Activated naive CD8-positive, alpha-beta T cell treated with anti-CD3 and anti-CD28 coated beads, Interleukin-2, amount 50 U/mL, for 24 hours (primary cell): ENCODE measurements around the gene TMEM19.

Source experiments
- ATAC-seq: fragments of 150-1000 bp; cut with Tn5 transposase; one replicate; pipeline ENCODE4 v1.10.0; 2021
- DNase-seq: peaks from one replicate; pipeline ENCODE4 v3.0.0; 2021
- H3K27ac Mint-ChIP-seq: one replicate; pipeline ENCODE4 v1.8.0; 2021; ENCODE audit warnings: mild to moderate bottlenecking, mixed read lengths
- H3K27me3 Mint-ChIP-seq: one replicate; pipeline ENCODE4 v1.8.0; 2021; ENCODE audit warnings: mixed read lengths
- H3K36me3 Mint-ChIP-seq: one replicate; pipeline ENCODE4 v1.8.0; 2021; ENCODE audit warnings: low read depth, mixed read lengths
- H3K4me1 Mint-ChIP-seq: one replicate; pipeline ENCODE4 v1.8.0; 2021; ENCODE audit warnings: mixed read lengths
- H3K4me3 Mint-ChIP-seq: one replicate; pipeline ENCODE4 v1.8.0; 2021; ENCODE audit warnings: mild to moderate bottlenecking, moderate library complexity, mixed read lengths
- H3K9me3 Mint-ChIP-seq: one replicate; pipeline ENCODE4 v1.8.0; 2021; ENCODE audit warnings: mixed read lengths

Gene TMEM19

GRCh38 chr12:71685914-71686657 is at the start of gene TMEM19:
TSS of gene TMEM19 (plus strand) at chr12:71686082. CDS start at chr12:71686681, 599 bp downstream.
- ATAC-seq (peak; percentile 94), DNase-seq (peak; percentile 84)
- Mint-ChIP-seq H3K27me3 (no peaks in the 10 kb centered on the region), H3K9me3 (no peaks in the 10 kb centered on the region), H3K4me3 (peak within 1 kb of the TSS; percentile 95), H3K27ac (peak within 1 kb of the TSS; percentile 96), H3K36me3 (peaks cover 3% of the 10 kb centered on the region), H3K4me1 (peaks cover 32% of the 10 kb centered on the region)

DNA sequence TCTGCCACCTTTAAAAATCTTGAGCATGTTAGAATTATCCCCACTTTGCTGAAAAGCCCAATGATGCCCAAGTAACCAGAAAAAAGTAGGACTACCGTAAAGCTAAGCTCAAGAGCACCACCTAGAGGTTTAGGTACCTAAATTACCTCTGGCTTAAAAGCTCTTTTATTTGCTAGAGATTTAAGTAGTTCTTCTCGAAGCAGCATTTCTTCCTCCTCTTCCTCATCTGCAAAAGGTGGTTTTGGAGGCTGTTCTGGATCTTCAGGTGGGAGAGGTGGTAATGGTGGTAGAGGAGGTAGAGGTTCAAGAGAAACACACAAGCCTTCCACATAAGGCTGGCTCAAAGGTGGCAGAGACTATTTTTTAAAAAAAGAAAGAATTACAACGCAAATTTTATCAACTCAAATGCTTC is 49.2 kb upstream of the TMEM19 start:
- H3K36me3 Mint-ChIP-seq, result peaks cover 59% of the 10 kb centered on the region
- H3K27ac Mint-ChIP-seq, result peak overlapping the region; percentile 16
- DNase-seq (no peak), ATAC-seq (no peak)
- no peak overlapping the region for H3K4me3 Mint-ChIP-seq
- H3K4me1 Mint-ChIP-seq, result peaks cover 13% of the 10 kb centered on the region
- no peaks in the 10 kb centered on the region for H3K9me3 Mint-ChIP-seq
- no peaks in the 10 kb centered on the region for H3K27me3 Mint-ChIP-seq

DNA sequence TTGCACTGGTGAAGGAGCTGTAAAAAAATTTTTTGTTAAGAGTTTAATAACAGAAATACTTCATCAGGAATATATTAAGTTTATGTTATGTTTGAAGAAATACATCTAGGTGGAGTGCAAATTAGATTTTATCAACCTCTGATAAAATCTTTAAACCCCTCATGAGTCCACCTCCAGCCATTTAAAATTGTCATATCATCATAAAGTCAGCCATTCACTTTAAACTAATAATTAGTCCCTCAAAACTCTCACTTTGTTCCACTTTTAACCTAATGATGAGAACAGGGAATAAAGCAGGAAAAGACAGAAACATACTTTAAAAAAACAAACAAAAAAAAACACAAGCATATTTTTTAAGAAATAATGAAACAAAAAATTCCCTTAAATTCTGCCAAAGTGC is 47.4 kb upstream of the TMEM19 start:
- ATAC-seq (no peak), DNase-seq (no peak)
- H3K36me3 Mint-ChIP-seq, result peaks cover 57% of the 10 kb centered on the region
- no peaks in the 10 kb centered on the region for H3K27me3 Mint-ChIP-seq
- H3K27ac Mint-ChIP-seq, result no peak overlapping the region
- H3K4me1 Mint-ChIP-seq, result peaks cover 22% of the 10 kb centered on the region
- H3K9me3 Mint-ChIP-seq, result no peaks in the 10 kb centered on the region
- no peak overlapping the region for H3K4me3 Mint-ChIP-seq

DNA sequence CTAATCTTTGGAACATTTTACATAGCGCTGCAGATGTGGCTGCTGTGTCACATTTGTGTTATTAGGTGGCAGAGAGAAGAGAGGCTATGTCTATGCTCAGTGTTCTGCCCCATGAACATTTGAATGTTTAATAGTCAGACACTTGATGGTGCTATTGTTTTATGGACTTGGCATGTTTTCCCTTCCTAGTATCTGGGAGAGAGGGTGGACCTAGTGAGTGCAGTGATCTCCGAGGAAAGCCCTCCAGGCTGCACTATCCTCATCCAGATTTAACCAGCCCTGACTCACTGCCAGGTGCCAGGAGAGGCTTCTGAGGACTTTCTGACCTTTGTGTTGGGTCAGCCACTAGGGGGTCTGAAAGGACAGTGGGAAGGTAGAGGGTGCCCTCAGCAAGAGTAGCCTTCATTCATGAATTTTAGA is 46.5 kb upstream of the TMEM19 start:
- peak overlapping the region; percentile 65 for H3K27ac Mint-ChIP-seq

DNA sequence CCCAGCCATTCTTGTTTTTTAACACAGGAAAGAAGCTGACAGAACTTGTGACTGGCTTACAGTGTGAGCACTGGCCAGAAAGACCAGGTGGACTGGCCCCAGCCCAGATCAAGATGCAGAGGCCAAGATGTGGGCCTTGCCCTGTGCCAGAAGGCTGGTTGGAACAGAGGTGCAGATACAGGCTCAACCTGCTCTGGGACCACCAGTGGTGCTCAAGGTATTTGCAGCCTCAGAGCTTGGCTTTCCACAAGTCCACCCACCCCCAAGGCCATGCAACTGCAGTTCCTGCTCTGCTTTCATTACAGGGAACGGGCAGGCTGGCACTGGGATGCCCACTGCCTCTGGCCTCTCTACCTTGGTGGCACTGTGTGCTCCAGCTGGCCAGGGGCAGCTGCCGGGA is 45.6 kb upstream of the TMEM19 start:
- Mint-ChIP-seq H3K27ac (no peak overlapping the region), H3K36me3 (peaks cover 57% of the 10 kb centered on the region), H3K27me3 (no peaks in the 10 kb centered on the region), H3K9me3 (no peaks in the 10 kb centered on the region), H3K4me3 (no peak overlapping the region), H3K4me1 (peaks cover 29% of the 10 kb centered on the region)
- DNase-seq, result no peak
- ATAC-seq, result no peak

More for the DNA sequence above, 46.5 kb upstream of the TMEM19 start:
- H3K4me1 Mint-ChIP-seq, result peaks cover 29% of the 10 kb centered on the region
- no peaks in the 10 kb centered on the region for H3K9me3 Mint-ChIP-seq
- peaks cover 59% of the 10 kb centered on the region for H3K36me3 Mint-ChIP-seq
- DNase-seq, result no peak
- no peaks in the 10 kb centered on the region for H3K27me3 Mint-ChIP-seq
- no peak overlapping the region for H3K4me3 Mint-ChIP-seq
- ATAC-seq, result peak; percentile 53

DNA sequence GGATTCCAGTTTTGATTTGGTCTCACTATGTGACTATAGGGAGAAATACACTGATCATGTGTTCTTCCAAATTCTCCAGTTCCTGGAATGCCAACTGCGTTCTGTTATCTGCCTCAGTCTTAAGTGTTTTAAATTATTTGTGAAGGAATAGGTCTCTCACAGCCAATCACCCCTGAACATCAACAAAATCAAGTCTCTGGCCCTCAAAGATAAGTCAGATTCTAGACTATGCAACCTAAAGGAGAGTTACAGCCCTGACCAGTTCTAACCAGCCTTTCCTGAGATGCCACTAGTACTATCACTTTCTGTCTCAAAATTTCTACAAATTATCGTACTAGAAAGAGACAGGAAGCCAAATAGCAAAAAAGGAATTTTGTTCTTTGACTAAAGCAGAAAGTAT is 44.5 kb upstream of the TMEM19 start:
- Mint-ChIP-seq H3K36me3 (peaks cover 53% of the 10 kb centered on the region), H3K4me1 (peaks cover 30% of the 10 kb centered on the region), H3K27ac (peak overlapping the region; percentile 37), H3K9me3 (no peaks in the 10 kb centered on the region), H3K27me3 (no peaks in the 10 kb centered on the region), H3K4me3 (no peak overlapping the region)
- ATAC-seq (no peak), DNase-seq (no peak)

GRCh38 chr12:71642264-71642663 is 43.6 kb upstream of the TMEM19 start:
- Mint-ChIP-seq H3K4me3 (no peak overlapping the region), H3K9me3 (no peaks in the 10 kb centered on the region), H3K27ac (peak overlapping the region; percentile 44), H3K27me3 (no peaks in the 10 kb centered on the region), H3K4me1 (peaks cover 30% of the 10 kb centered on the region), H3K36me3 (peaks cover 57% of the 10 kb centered on the region)
- DNase-seq (no peak), ATAC-seq (peak; percentile 68)

- Mint-ChIP-seq H3K27ac (no peak overlapping the region), H3K4me3 (no peak overlapping the region), H3K4me1 (peaks cover 41% of the 10 kb centered on the region), H3K27me3 (no peaks in the 10 kb centered on the region), H3K9me3 (no peaks in the 10 kb centered on the region), H3K36me3 (peaks cover 58% of the 10 kb centered on the region)
- DNase-seq, result no peak
- ATAC-seq, result no peak
These were observed 40.6 kb upstream of the TMEM19 start for GRCh38 chr12:71645268-71645667.

GRCh38 chr12:71646512-71646911 is 39.4 kb upstream of the TMEM19 start:
- Mint-ChIP-seq H3K27ac (no peak overlapping the region), H3K4me1 (peaks cover 39% of the 10 kb centered on the region), H3K9me3 (no peaks in the 10 kb centered on the region), H3K4me3 (no peak overlapping the region), H3K36me3 (peaks cover 55% of the 10 kb centered on the region), H3K27me3 (no peaks in the 10 kb centered on the region)
- no peak for ATAC-seq
- no peak for DNase-seq

GRCh38 chr12:71648537-71648936 is 37.3 kb upstream of the TMEM19 start:
- H3K36me3 Mint-ChIP-seq, result peaks cover 43% of the 10 kb centered on the region
- DNase-seq (no peak), ATAC-seq (no peak)
- H3K27ac Mint-ChIP-seq, result no peak overlapping the region
- H3K27me3 Mint-ChIP-seq, result no peaks in the 10 kb centered on the region
- H3K9me3 Mint-ChIP-seq, result no peaks in the 10 kb centered on the region
- no peak overlapping the region for H3K4me3 Mint-ChIP-seq
- H3K4me1 Mint-ChIP-seq, result peaks cover 28% of the 10 kb centered on the region

DNA sequence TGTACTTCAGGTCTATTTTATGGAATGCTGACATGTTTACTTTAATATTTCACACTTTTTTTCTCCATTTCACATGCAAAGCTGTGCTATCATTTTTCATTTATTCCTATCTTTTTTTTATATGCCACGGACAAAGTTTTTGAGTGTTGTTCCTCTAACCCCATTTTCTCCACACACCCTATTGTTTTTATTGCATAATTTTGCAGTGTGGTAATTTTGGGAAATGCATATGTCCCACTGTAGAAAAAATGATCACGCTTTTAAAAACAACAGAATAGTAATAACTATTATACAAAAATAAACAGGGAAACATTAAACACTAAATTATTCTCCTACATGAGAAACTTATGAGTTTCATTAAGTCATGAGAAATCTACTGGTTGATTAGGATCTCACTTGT is 36.5 kb upstream of the TMEM19 start:
- H3K4me3 Mint-ChIP-seq, result no peak overlapping the region
- ATAC-seq, result no peak
- no peak for DNase-seq
- H3K27me3 Mint-ChIP-seq, result no peaks in the 10 kb centered on the region
- H3K9me3 Mint-ChIP-seq, result no peaks in the 10 kb centered on the region
- no peak overlapping the region for H3K27ac Mint-ChIP-seq
- H3K36me3 Mint-ChIP-seq, result peaks cover 35% of the 10 kb centered on the region
- peaks cover 26% of the 10 kb centered on the region for H3K4me1 Mint-ChIP-seq

- H3K36me3 Mint-ChIP-seq, result peaks cover 23% of the 10 kb centered on the region
- no peaks in the 10 kb centered on the region for H3K9me3 Mint-ChIP-seq
These were observed 33.2 kb upstream of the TMEM19 start for GRCh38 chr12:71652656-71653055.

GRCh38 chr12:71653137-71653536 is 32.7 kb upstream of the TMEM19 start:
- no peaks in the 10 kb centered on the region for H3K9me3 Mint-ChIP-seq
- H3K4me1 Mint-ChIP-seq, result peaks cover 46% of the 10 kb centered on the region
- DNase-seq (no peak), ATAC-seq (no peak)
- H3K27ac Mint-ChIP-seq, result no peak overlapping the region
- no peak overlapping the region for H3K4me3 Mint-ChIP-seq
- peaks cover 23% of the 10 kb centered on the region for H3K36me3 Mint-ChIP-seq
- no peaks in the 10 kb centered on the region for H3K27me3 Mint-ChIP-seq

More at GRCh38 chr12:71652656-71653055, 33.2 kb upstream of the TMEM19 start:
- ATAC-seq, result no peak
- Mint-ChIP-seq H3K4me1 (peaks cover 45% of the 10 kb centered on the region), H3K27me3 (no peaks in the 10 kb centered on the region), H3K4me3 (no peak overlapping the region), H3K27ac (no peak overlapping the region)
- no peak for DNase-seq

DNA sequence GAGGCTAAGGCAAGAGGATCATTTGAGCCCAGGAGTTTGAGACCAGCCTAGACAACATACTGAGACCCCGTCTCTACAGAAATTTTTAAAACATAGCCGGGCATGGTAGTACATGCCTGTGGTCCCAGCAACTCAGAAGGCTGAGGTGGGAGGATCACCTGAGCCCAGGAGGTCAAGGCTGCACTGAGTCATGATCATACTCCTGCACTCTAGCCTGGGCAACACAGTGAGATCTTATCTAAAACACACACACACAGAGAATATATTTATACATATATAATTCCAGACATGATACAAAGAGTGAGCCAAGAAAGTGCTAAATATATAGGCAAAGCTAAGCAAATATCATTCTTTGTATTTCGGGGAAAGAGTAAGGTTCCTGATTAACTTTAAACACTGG is 31.7 kb upstream of the TMEM19 start:
- Mint-ChIP-seq H3K9me3 (no peaks in the 10 kb centered on the region), H3K4me3 (no peak overlapping the region), H3K27ac (no peak overlapping the region), H3K4me1 (peaks cover 48% of the 10 kb centered on the region), H3K36me3 (peaks cover 26% of the 10 kb centered on the region), H3K27me3 (no peaks in the 10 kb centered on the region)
- ATAC-seq (no peak), DNase-seq (no peak)

DNA sequence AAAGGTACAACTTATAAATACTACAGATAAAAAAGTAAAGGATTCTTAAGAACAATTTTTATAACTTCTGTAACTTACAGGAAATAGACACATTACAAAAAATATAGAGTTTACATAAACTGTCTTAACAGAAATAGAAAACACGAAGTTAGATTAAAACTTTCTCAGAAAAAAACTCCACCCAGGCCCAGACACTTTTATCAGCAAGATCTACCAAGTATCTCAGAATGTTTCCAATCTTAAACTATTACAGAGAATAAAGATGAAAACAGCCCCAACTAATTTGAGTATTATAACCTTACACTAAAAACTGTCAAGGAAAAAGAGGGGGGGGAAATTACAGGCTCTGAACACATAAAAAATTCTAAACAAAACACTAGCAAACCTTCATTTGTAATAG is 30.4 kb upstream of the TMEM19 start:
- DNase-seq, result no peak
- Mint-ChIP-seq H3K4me1 (peaks cover 51% of the 10 kb centered on the region), H3K36me3 (peaks cover 30% of the 10 kb centered on the region), H3K27me3 (no peaks in the 10 kb centered on the region), H3K27ac (no peak overlapping the region), H3K4me3 (peak overlapping the region; percentile 69), H3K9me3 (no peaks in the 10 kb centered on the region)
- no peak for ATAC-seq
